Peyer's patch (tissue), 4 donors: Measurements from ENCODE around the gene TMEM132C. TPM values are rescaled to one million over a fixed set of nuclear protein-coding genes. Genes with fewer than 3 reads are reported as not detected.

ENCODE experiments used
- DNase-seq, 3 donors: peaks; one replicate each; pipeline ENCODE4 v3.0.0-alpha.2; 2017 to 2019
- H3K27ac ChIP-seq, 4 donors: fragments of 200-600 bp; sonication (generic); one replicate each; pipeline ENCODE4 v1.5.1; 2016 to 2019
- H3K27me3 ChIP-seq, 2 donors: fragments of 200-600 bp; sonication (generic); one replicate each; pipeline ENCODE4 v1.5.1; 2019
- H3K36me3 ChIP-seq, 3 donors: fragments of 200-600 bp; sonication (generic); one replicate each; pipeline ENCODE4 v1.5.1; 2016 to 2019
- H3K4me1 ChIP-seq, 4 donors: fragments of 200-600 bp; sonication (generic); one replicate each; pipeline ENCODE4 v1.5.1; 2016 to 2019
- H3K4me3 ChIP-seq, 4 donors: fragments of 200-600 bp; sonication (generic); 1 replicate in 3 of 4; 2 replicates in 1 of 4; pipeline ENCODE4 v1.5.1; 2016 to 2019; ENCODE audit warnings: mild to moderate bottlenecking in 1 of 4
- H3K9me3 ChIP-seq, 4 donors: fragments of 200-600 bp; sonication (generic); one replicate each; pipeline ENCODE4 v1.5.1; 2016 to 2019; ENCODE audit warnings: mild to moderate bottlenecking in 1 of 4
- POLR2A ChIP-seq, 2 donors: fragments of 450-650 bp; IDR thresholded peaks; one replicate each; pipeline ENCODE4 v1.5.1; 2017; ENCODE audit warnings: antibody characterized with exemption in 2 of 2, mild to moderate bottlenecking in 2 of 2, moderate library complexity in 2 of 2
- small RNA-seq, 2 donors: library from RNA; depleted of rRNA; stranded (forward); fragments of <200 nt; gene quantifications; one replicate each; pipeline ENCODE3, GENCODE V24; 2016
- total RNA-seq, 4 donors: library from RNA; depleted of rRNA; stranded (reverse); fragments of >200 nt; gene quantifications; one replicate each; pipeline ENCODE4 v1.1.0, GENCODE V29; 2016
- TF ChIP-seq, protein P1 (sequence below), 6 experiments: fragments of 450-650 bp in 4 of 6; fragments of 200-600 bp in 2 of 6; sonication (generic) in 1 of 6; IDR thresholded peaks; one replicate each; pipeline ENCODE4 v1.5.1; 2017 to 2019; ENCODE audit warnings: antibody characterized with exemption in 6 of 6, mild to moderate bottlenecking in 3 of 6, moderate library complexity in 1 of 6

TMEM132C gene
- total RNA-seq, 4 donors from 2014 or later: 0.88 to 5.0 (median 2.0) TPM

DNA sequence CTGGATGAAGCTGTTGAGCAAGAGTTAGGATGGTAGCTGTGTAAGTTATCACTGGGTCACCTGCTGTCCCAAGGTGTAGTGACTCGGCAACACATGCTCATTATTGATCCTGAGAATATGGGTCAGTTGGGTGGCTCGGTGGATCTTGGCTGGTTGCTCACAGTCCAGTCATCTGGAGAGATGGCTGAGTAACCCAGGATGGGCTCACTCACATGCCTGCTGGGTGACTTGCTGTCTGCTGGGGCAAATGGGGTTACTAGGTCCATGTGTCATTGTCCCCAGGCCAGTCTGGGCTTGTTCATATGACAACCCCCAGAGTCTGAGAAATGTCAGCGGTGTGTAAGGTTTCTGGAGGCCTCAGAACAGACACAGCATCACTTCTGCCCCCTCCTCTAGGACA is 487.3 kb downstream of the TMEM132C start:
- H3K27me3 ChIP-seq: no peaks in the 10 kb centered on the region
- TF ChIP-seq POLR2A (IDR thresholded peaks at IDR 0.05): no peak
- TF ChIP-seq, protein P1, sequence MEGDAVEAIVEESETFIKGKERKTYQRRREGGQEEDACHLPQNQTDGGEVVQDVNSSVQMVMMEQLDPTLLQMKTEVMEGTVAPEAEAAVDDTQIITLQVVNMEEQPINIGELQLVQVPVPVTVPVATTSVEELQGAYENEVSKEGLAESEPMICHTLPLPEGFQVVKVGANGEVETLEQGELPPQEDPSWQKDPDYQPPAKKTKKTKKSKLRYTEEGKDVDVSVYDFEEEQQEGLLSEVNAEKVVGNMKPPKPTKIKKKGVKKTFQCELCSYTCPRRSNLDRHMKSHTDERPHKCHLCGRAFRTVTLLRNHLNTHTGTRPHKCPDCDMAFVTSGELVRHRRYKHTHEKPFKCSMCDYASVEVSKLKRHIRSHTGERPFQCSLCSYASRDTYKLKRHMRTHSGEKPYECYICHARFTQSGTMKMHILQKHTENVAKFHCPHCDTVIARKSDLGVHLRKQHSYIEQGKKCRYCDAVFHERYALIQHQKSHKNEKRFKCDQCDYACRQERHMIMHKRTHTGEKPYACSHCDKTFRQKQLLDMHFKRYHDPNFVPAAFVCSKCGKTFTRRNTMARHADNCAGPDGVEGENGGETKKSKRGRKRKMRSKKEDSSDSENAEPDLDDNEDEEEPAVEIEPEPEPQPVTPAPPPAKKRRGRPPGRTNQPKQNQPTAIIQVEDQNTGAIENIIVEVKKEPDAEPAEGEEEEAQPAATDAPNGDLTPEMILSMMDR (IDR thresholded peaks at IDR 0.05): no peak

DNA sequence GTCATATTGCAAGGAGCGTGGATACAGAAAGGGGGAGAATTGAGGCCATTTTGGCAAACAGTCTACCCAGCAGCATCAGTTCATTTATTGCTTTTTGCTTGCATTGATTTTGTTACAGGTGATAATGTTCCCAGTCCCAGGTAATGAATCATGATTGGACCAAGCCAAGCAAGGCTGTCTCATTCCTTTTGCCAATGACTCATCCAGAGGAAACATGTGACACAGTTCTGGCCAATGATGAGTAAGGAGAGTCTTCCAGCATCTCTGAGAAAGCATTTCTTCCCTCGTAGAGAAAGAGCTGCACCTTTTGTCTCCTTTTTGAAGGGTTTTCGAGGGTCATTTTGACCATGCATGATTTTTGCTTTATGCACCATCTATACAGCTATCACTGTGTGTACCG is 488.6 kb downstream of the TMEM132C start:
- peaks cover 0 to 4% (median 0%) of the 10 kb centered on the region in 4 donors for H3K9me3 ChIP-seq

More for the DNA sequence above, 487.3 kb downstream of the TMEM132C start:
- no peak for DNase-seq
- no peaks in the 10 kb centered on the region for H3K4me1 ChIP-seq
- H3K36me3 ChIP-seq: no peaks in the 10 kb centered on the region
- no peak overlapping the region for H3K4me3 ChIP-seq
- H3K9me3 ChIP-seq: peaks cover 0 to 4% (median 0%) of the 10 kb centered on the region in 4 donors
- no peak overlapping the region for H3K27ac ChIP-seq

More for the DNA sequence above, 488.6 kb downstream of the TMEM132C start:
- H3K36me3 ChIP-seq: no peaks in the 10 kb centered on the region
- DNase-seq: no peak
- no peak overlapping the region for H3K27ac ChIP-seq
- TF ChIP-seq, protein P1 (IDR thresholded peaks at IDR 0.05): no peak
- TF ChIP-seq POLR2A (IDR thresholded peaks at IDR 0.05): no peak
- H3K4me3 ChIP-seq: no peak overlapping the region
- no peaks in the 10 kb centered on the region for H3K27me3 ChIP-seq
- no peaks in the 10 kb centered on the region for H3K4me1 ChIP-seq

Small RNAs within 50 kb of the gene (small RNA-seq; reads per million reads assigned to genes)
- gene MIR3612 (0 reads per million in 2 donors), gene MIR4419B (0 reads per million in 2 donors)
